Measurements from ENCODE around the gene IL34.

GRCh38 chr16:70605283-70605657 lies 41.1 kb upstream of the IL34 start:
- no peak for TF ChIP-seq MAX (IDR thresholded peaks at IDR 0.05)
- no peak for TF ChIP-seq SMC3 (IDR thresholded peaks at IDR 0.05)
- TF ChIP-seq EP300 (IDR thresholded peaks at IDR 0.05), result no peak
- no peak for TF ChIP-seq CTCF (IDR thresholded peaks at IDR 0.05)
- no peak for TF ChIP-seq POLR2AphosphoS2 (conservative IDR thresholded peaks at IDR 0.05; ENCODE audit: low read length)
- no peak for TF ChIP-seq KDM1A (IDR thresholded peaks at IDR 0.05; ENCODE audit: low read depth)
- TF ChIP-seq RFX5 (IDR thresholded peaks at IDR 0.05), result no peak
- no peak for TF ChIP-seq MYC (IDR thresholded peaks at IDR 0.05; ENCODE audit: borderline replicate concordance, low read length)
- no peak for TF ChIP-seq RNF2 (IDR thresholded peaks at IDR 0.05; ENCODE audit: borderline replicate concordance, low read depth)
- TF ChIP-seq HOXA7 (CRISPR knock-in tag; IDR thresholded peaks at IDR 0.05), result no peak
